Measurements from ENCODE around the gene KIAA0319L.

DNA sequence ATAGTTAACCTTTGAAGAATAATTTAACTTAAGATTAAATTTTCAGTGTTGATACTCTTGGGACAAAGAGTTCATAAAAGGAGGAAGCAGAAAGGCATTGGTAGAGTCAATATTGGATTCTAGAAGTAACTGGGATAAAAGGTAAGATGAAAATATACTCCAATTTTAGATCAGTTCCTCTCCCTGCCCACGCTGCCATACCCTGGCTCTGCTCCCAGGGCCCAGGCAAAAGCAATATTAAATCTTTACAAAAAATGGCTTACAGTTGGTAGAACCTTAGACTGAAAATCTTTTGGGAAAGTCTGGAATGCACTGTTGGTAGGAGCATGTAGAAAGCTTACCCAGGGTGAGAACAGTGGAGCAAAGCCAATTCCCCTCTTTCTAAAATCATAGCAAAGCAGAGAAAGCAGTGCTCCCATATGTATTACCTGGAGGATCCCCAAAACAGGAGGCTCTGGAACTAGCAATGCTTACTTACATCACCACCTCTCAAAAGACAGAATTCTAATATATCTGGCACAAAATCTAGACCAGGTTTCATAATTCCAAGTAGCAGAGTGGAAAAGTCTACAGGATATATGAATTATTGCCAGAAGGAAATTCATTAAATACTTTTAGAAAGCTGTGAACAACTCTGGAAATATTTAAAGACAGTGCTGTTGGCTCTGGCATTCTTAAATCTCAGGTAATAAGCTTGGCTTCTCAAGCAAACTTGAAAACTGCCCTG lies 24.5 kb downstream of the KIAA0319L start:
- TF ChIP-seq, protein P1, sequence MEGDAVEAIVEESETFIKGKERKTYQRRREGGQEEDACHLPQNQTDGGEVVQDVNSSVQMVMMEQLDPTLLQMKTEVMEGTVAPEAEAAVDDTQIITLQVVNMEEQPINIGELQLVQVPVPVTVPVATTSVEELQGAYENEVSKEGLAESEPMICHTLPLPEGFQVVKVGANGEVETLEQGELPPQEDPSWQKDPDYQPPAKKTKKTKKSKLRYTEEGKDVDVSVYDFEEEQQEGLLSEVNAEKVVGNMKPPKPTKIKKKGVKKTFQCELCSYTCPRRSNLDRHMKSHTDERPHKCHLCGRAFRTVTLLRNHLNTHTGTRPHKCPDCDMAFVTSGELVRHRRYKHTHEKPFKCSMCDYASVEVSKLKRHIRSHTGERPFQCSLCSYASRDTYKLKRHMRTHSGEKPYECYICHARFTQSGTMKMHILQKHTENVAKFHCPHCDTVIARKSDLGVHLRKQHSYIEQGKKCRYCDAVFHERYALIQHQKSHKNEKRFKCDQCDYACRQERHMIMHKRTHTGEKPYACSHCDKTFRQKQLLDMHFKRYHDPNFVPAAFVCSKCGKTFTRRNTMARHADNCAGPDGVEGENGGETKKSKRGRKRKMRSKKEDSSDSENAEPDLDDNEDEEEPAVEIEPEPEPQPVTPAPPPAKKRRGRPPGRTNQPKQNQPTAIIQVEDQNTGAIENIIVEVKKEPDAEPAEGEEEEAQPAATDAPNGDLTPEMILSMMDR (IDR thresholded peaks at IDR 0.05) = no peak
- TF ChIP-seq ZFX (IDR thresholded peaks at IDR 0.05; ENCODE audit: borderline replicate concordance) = no peak

All from 22Rv1 (cell line).